Stimulated activated naive CD8-positive, alpha-beta T cell treated with anti-CD3 and anti-CD28 coated beads, Interleukin-15, amount 100 ng/mL, for 72 hours (primary cell): ENCODE data around the gene CRB2.

Experiments
- ATAC-seq: fragments of 150-1000 bp; cut with Tn5 transposase; 2 replicates; pipeline ENCODE4 v1.10.0; 2021; ENCODE audit warnings: mild to moderate bottlenecking, moderate library complexity
- DNase-seq, 2 donors: peaks; one replicate each; pipeline ENCODE4 v3.0.0; 2021 to 2022
- H3K27ac Mint-ChIP-seq, 2 donors: one replicate each; pipeline ENCODE4 v1.8.0; 2022; ENCODE audit warnings: mild to moderate bottlenecking in 2 of 2, mixed read lengths in 2 of 2, moderate library complexity in 2 of 2
- H3K27me3 Mint-ChIP-seq: one replicate; pipeline ENCODE4 v1.8.0; 2022; ENCODE audit warnings: mixed read lengths
- H3K4me1 Mint-ChIP-seq: one replicate; pipeline ENCODE4 v1.8.0; 2022; ENCODE audit warnings: mild to moderate bottlenecking, mixed read lengths
- H3K4me3 Mint-ChIP-seq, 2 donors: one replicate each; pipeline ENCODE4 v1.8.0; 2022; ENCODE audit warnings: mild to moderate bottlenecking in 2 of 2, mixed read lengths in 2 of 2, moderate library complexity in 1 of 2
- H3K9me3 Mint-ChIP-seq, 2 donors: one replicate each; pipeline ENCODE4 v1.8.0; 2022; ENCODE audit warnings: mixed read lengths in 2 of 2

CRB2 gene

GRCh38 chr9:123407217-123407851, 51.3 kb downstream of the CRB2 start:
- H3K4me3 Mint-ChIP-seq, result no peak overlapping the region

DNA sequence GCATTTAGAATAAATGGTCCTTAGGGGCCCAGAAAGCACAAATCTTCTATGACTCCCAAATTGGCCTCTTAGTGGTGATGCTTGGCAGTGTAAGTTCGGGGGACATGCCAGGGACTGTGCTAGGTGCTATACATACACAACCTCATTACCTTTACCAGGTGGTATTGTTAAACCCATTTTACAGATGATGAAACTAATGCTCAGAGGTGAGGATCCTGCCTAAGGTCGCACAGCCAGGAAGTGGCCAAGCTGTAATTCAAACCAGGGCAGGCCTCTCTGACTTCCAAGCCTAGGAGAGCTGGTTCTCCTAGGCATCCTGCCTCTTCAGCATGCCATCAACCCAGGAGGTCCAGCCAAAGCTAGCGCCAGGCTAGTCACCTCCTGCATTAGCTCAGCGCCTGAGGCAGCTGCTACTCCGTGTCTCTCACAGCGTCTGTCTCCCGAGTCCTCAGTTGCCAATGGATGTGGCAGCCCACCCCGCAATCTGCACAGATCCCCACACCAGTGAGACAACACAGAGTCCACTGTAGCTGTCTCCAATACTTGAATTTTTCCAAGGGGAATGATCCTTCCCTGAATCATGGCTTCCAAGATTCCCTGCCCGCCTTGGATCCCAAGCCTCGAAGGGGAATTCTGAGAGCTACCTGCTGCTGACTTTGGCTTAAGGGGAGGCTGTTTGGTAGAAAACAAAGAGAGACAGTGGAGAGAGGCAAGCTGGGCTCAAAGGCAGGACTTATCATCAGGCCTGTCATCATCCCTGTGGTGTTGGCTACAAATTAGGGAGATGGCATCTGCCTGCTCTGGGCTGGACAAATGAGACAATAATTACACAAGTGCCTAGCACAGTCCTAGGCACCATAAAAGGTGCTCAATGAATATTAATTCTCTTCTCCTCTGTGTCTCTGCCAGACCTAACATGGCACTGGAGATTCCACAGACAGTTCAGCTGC, 52.6 kb downstream of the CRB2 start:
- no peak overlapping the region for H3K27ac Mint-ChIP-seq
- H3K4me3 Mint-ChIP-seq, result no peak overlapping the region
- ATAC-seq (no peak), DNase-seq (no peak)
- no peaks in the 10 kb centered on the region for H3K27me3 Mint-ChIP-seq
- H3K9me3 Mint-ChIP-seq, result no peaks in the 10 kb centered on the region
- H3K4me1 Mint-ChIP-seq, result peaks cover 16% of the 10 kb centered on the region

More at GRCh38 chr9:123407217-123407851, 51.3 kb downstream of the CRB2 start:
- Mint-ChIP-seq H3K27me3 (no peaks in the 10 kb centered on the region), H3K27ac (no peak overlapping the region), H3K9me3 (no peaks in the 10 kb centered on the region), H3K4me1 (peaks cover 16% of the 10 kb centered on the region)
- DNase-seq (no peak), ATAC-seq (no peak)

- ATAC-seq (no peak), DNase-seq (no peak)
- peak overlapping the region in 1 of 2 donors; percentile 44 for H3K27ac Mint-ChIP-seq
- no peaks in the 10 kb centered on the region for H3K9me3 Mint-ChIP-seq
- H3K27me3 Mint-ChIP-seq, result no peaks in the 10 kb centered on the region
- peaks cover 16% of the 10 kb centered on the region for H3K4me1 Mint-ChIP-seq
- H3K4me3 Mint-ChIP-seq, result no peak overlapping the region
These were observed 54.4 kb downstream of the CRB2 start for GRCh38 chr9:123410281-123410910.

GRCh38 chr9:123411191-123411590, 55.2 kb downstream of the CRB2 start:
- H3K9me3 Mint-ChIP-seq, result no peaks in the 10 kb centered on the region
- ATAC-seq (no peak), DNase-seq (no peak)
- peaks cover 14% of the 10 kb centered on the region for H3K4me1 Mint-ChIP-seq
- no peak overlapping the region for H3K4me3 Mint-ChIP-seq
- no peak overlapping the region for H3K27ac Mint-ChIP-seq
- H3K27me3 Mint-ChIP-seq, result no peaks in the 10 kb centered on the region

GRCh38 chr9:123411636-123412035, 55.6 kb downstream of the CRB2 start:
- DNase-seq (no peak), ATAC-seq (no peak)
- no peak overlapping the region for H3K27ac Mint-ChIP-seq
- no peaks in the 10 kb centered on the region for H3K9me3 Mint-ChIP-seq
- no peaks in the 10 kb centered on the region for H3K27me3 Mint-ChIP-seq
- peaks cover 9% of the 10 kb centered on the region for H3K4me1 Mint-ChIP-seq
- H3K4me3 Mint-ChIP-seq, result no peak overlapping the region

- DNase-seq, result no peak
- no peak for ATAC-seq
- peak overlapping the region in 1 of 2 donors; percentile 24 for H3K27ac Mint-ChIP-seq
- H3K4me1 Mint-ChIP-seq, result peaks cover 2% of the 10 kb centered on the region
- H3K4me3 Mint-ChIP-seq, result no peak overlapping the region
- no peaks in the 10 kb centered on the region for H3K27me3 Mint-ChIP-seq
- no peaks in the 10 kb centered on the region for H3K9me3 Mint-ChIP-seq
These were observed 56.3 kb downstream of the CRB2 start for GRCh38 chr9:123412171-123412820.

DNA sequence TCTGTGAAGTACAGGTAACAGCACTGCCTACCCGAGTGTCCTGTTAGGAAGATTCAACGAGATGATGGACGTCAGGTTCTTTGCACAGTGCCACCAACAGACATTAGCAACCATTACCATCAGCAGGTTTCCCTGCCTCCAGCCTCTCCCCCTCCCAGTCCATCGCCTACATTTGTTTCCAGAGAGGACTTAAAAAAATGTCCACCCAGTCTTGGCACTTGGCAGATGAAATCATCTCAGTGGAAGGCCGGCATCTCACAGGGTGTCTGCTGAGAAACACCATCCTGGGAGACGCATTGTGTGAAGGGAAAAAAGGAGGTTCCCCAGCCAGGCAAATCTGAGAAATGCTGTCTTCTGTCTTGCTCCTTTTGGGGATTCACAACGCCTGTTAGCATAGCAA, 58.2 kb downstream of the CRB2 start:
- Mint-ChIP-seq H3K9me3 (no peaks in the 10 kb centered on the region), H3K4me3 (no peak overlapping the region), H3K27ac (peak overlapping the region in 1 of 2 donors; percentile 31), H3K4me1 (no peaks in the 10 kb centered on the region), H3K27me3 (no peaks in the 10 kb centered on the region)
- ATAC-seq (no peak), DNase-seq (no peak)

GRCh38 chr9:123414936-123415930, 59.2 kb downstream of the CRB2 start:
- Mint-ChIP-seq H3K9me3 (no peaks in the 10 kb centered on the region), H3K27me3 (no peaks in the 10 kb centered on the region), H3K27ac (no peak overlapping the region), H3K4me3 (no peak overlapping the region), H3K4me1 (no peaks in the 10 kb centered on the region)
- DNase-seq (no peak), ATAC-seq (no peak)

GRCh38 chr9:123416176-123416575, 60.2 kb downstream of the CRB2 start:
- Mint-ChIP-seq H3K4me3 (no peak overlapping the region), H3K4me1 (no peaks in the 10 kb centered on the region), H3K9me3 (no peaks in the 10 kb centered on the region), H3K27ac (no peak overlapping the region), H3K27me3 (no peaks in the 10 kb centered on the region)
- ATAC-seq (no peak), DNase-seq (no peak)

GRCh38 chr9:123417289-123418051, 61.5 kb downstream of the CRB2 start:
- ATAC-seq (no peak), DNase-seq (no peak)
- Mint-ChIP-seq H3K27ac (peak overlapping the region in 1 of 2 donors; percentile 52), H3K4me3 (no peak overlapping the region), H3K27me3 (no peaks in the 10 kb centered on the region), H3K9me3 (no peaks in the 10 kb centered on the region), H3K4me1 (no peaks in the 10 kb centered on the region)

GRCh38 chr9:123418052-123418430, 62.0 kb downstream of the CRB2 start:
- Mint-ChIP-seq H3K4me1 (no peaks in the 10 kb centered on the region), H3K27me3 (no peaks in the 10 kb centered on the region), H3K4me3 (no peak overlapping the region), H3K9me3 (no peaks in the 10 kb centered on the region), H3K27ac (peak overlapping the region in 1 of 2 donors; percentile 9)
- ATAC-seq (no peak), DNase-seq (no peak)

- Mint-ChIP-seq H3K4me1 (no peaks in the 10 kb centered on the region), H3K4me3 (no peak overlapping the region), H3K9me3 (no peaks in the 10 kb centered on the region), H3K27me3 (no peaks in the 10 kb centered on the region), H3K27ac (peak overlapping the region; percentile 9 to 40)
- DNase-seq (no peak), ATAC-seq (no peak)
These were observed 62.5 kb downstream of the CRB2 start for GRCh38 chr9:123418506-123418905.

- Mint-ChIP-seq H3K27ac (peak overlapping the region in 1 of 2 donors; percentile 40), H3K9me3 (no peaks in the 10 kb centered on the region), H3K4me3 (no peak overlapping the region), H3K27me3 (no peaks in the 10 kb centered on the region), H3K4me1 (no peaks in the 10 kb centered on the region)
- DNase-seq, result no peak
- no peak for ATAC-seq
These were observed 63.1 kb downstream of the CRB2 start for GRCh38 chr9:123419091-123419490.
